GM20000 (cell line): ENCODE measurements around the gene TRIM43B.
"Not testable (repeated sequence)": the region's sequence is repeated elsewhere in the genome, so short reads cannot be mapped to it uniquely, and the experiment has no call there.

Experiments used
- DNase-seq: peaks from one replicate; pipeline ENCODE4 v3.0.0; 2012; ENCODE audit warnings: low spot score
- TF ChIP-seq, protein P1 (sequence below): IDR thresholded peaks from 2 replicates; pipeline ENCODE4 v1.5.1; 2012; ENCODE audit warnings: mild to moderate bottlenecking, control low read depth; ENCODE audit errors: extremely low read depth, missing control alignments

The TRIM43B gene

DNA sequence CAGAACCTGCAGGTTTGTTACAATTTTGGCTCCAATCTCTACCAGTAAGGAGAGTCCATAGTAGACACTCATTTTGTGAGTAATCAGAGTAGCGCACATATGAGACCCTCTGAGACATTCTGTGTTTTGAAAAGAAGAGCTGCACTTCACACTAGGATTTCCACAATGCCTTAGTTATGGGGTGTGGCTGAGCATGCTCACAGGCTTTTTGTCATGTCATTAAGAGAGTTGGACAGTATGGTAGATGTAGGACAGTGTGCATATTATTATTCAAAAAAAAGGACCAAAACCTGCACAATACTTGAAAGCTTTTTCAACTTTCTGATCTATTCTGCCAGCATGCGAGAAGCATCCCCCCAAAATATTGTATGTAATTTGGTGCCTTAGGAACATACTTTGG is 24.9 kb upstream of the TRIM43B start:
- TF ChIP-seq, protein P1, sequence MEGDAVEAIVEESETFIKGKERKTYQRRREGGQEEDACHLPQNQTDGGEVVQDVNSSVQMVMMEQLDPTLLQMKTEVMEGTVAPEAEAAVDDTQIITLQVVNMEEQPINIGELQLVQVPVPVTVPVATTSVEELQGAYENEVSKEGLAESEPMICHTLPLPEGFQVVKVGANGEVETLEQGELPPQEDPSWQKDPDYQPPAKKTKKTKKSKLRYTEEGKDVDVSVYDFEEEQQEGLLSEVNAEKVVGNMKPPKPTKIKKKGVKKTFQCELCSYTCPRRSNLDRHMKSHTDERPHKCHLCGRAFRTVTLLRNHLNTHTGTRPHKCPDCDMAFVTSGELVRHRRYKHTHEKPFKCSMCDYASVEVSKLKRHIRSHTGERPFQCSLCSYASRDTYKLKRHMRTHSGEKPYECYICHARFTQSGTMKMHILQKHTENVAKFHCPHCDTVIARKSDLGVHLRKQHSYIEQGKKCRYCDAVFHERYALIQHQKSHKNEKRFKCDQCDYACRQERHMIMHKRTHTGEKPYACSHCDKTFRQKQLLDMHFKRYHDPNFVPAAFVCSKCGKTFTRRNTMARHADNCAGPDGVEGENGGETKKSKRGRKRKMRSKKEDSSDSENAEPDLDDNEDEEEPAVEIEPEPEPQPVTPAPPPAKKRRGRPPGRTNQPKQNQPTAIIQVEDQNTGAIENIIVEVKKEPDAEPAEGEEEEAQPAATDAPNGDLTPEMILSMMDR: no peak
- DNase-seq: no peak

DNA sequence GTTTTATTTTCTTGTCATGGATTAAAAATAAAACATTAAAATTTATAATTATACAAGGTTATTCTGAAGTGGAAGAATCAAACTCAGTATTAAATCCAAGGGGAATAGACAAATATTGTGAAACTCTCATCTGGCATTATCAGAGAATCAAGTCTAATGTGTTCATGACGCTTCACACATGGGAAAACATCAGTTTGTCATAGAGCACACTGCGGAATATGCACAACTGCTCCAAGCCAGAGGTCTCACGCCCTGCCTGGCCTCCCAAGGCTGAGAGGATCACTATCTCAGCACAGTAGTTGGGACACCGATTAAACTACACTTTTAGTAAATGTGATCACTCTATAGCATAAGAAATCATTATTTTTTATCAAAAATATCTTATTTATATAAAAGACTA is 20.7 kb upstream of the TRIM43B start:
- DNase-seq: no peak
- TF ChIP-seq, protein P1: no peak

- TF ChIP-seq, protein P1: no peak
- no peak for DNase-seq
Measured at GRCh38 chr2:95500854-95501253, 16.3 kb upstream of the TRIM43B start.

- DNase-seq: not testable (repeated sequence)
Measured at GRCh38 chr2:95492076-95492475, 7.5 kb upstream of the TRIM43B start.

- not testable (repeated sequence) for DNase-seq
Measured at GRCh38 chr2:95475025-95475424, 9.5 kb downstream of the TRIM43B start.

DNA sequence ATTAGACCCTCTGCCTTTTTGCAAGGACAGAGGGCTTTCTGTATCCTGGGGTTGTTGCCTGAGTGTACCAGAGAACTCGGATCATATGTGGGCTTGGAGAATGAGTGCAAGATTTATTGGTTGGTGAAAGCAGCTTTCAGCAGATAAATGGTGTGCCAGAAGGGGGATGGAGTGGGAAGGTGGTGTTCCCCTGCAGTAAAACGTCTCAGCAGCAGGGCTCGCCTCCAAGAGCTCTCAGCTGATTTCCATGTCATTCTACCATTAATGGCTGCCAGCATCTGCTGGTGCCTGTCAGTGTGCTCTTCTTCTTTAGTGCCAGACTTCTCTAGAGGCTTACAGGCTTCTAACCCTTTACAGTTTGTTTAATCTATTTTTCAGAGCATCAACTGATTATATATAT is 16.6 kb downstream of the TRIM43B start:
- not testable (repeated sequence) for DNase-seq

DNA sequence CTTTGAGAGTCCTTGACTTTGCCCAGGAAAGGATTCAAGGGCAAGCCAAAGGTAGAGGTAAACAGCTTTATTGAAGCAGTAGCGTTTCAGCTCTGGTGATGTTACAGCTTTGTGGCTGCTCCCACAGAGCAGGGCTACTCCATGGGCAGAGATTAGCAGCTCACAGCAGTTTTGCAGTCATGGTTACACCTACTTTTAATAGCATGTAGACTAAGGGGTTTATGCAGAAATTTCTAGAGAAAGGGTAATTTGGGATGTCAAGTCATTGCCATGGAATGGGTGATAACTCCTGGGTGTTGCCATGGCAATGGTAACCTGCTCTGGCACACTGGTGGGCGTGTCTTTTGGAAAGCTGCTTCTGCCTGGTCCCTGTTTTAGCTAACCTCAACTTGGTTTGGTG is 18.0 kb downstream of the TRIM43B start:
- not testable (repeated sequence) for DNase-seq

GRCh38 chr2:95463292-95463691 is 21.3 kb downstream of the TRIM43B start:
- DNase-seq: not testable (repeated sequence)

DNA sequence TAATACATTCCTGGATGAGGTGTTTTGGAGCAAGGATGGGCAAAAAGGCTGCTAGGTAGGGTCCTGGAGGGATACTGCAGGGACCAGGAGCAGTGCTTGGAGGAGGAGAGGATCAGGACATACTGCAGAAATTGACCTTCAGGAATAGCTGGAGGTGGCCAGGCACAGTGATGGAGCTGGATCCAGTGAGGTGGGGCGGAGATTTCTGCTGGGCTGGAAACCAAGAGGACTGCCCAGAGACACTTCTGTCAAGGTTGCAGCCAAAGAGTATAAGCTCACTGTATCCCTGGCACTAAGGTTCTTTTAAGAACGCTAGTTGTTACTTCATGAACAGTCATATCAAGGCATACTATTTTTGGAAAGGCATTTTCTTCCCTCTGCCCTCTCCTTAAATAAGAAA is 39.2 kb downstream of the TRIM43B start:
- DNase-seq: not testable (repeated sequence)

GRCh38 chr2:95442474-95443099 is 42.0 kb downstream of the TRIM43B start:
- not testable (repeated sequence) for DNase-seq

- not testable (repeated sequence) for DNase-seq
Measured at GRCh38 chr2:95435872-95436209, 48.7 kb downstream of the TRIM43B start.

DNA sequence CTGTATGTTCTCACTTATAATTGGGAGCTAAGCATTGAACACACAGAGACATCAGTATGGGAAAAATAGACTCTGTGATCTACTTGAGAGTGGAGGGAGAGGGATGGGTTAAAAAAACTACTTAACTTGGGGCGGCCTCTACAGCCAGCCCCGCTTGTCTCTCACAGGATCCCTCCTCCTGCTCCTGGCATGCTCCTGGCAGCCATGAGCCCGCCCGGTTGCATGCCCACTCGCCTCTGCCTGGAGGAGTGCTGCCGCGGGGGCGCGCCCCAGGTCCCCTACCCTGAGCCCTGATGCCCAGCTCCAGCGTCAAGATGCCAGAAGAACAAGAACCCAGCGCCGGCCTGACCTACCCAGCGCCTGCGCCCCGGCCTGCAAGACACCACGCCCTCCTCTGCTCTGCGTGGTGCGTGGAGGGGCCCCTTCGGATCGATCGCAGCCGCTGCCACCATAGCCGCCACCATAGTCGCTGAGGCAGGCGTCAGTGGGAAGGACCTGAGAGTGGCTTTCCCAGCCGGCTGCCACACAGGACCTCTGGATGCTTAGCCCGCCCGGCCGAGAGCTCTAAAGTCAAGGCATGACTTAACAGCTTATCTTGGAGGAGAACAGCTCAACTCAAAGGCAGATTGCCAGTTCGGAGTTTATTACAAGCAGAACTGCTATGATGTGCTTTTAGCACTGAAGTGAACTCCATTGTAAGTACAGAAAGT is 49.2 kb downstream of the TRIM43B start:
- DNase-seq: not testable (repeated sequence)

DNA sequence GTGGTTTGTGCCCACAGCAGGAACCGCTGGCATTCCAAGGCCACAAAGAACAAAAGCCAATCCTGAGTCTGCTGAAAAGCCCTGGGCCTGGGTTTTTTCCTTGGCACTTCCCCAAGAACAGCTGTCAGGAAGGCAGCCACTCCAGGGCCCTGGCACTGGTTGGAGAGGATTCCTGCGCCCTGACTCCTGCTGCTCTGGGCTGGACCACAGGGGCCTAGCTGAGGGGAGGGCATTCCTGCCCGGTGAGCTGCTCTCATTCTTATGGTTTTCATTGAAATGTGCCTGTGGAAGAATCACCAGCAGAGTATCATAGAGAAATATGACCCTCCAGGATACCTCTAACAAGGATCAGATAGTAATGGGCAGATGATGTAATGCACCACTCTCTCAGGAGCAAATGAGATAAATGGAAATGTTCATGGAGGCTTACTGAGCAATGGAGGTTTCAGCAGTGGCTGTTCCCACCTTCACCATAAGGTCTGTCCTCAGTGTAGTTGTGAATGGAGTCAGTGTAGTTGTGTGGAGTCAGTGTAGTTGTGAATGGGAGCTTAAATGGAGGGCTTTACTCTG is 50.0 kb downstream of the TRIM43B start:
- not testable (repeated sequence) for DNase-seq

GRCh38 chr2:95433973-95434372 is 50.6 kb downstream of the TRIM43B start:
- DNase-seq: not testable (repeated sequence)

- not testable (repeated sequence) for DNase-seq
Measured at GRCh38 chr2:95433373-95433772, 51.2 kb downstream of the TRIM43B start.

- DNase-seq: not testable (repeated sequence)
Measured at GRCh38 chr2:95429748-95430467, 54.6 kb downstream of the TRIM43B start.

DNA sequence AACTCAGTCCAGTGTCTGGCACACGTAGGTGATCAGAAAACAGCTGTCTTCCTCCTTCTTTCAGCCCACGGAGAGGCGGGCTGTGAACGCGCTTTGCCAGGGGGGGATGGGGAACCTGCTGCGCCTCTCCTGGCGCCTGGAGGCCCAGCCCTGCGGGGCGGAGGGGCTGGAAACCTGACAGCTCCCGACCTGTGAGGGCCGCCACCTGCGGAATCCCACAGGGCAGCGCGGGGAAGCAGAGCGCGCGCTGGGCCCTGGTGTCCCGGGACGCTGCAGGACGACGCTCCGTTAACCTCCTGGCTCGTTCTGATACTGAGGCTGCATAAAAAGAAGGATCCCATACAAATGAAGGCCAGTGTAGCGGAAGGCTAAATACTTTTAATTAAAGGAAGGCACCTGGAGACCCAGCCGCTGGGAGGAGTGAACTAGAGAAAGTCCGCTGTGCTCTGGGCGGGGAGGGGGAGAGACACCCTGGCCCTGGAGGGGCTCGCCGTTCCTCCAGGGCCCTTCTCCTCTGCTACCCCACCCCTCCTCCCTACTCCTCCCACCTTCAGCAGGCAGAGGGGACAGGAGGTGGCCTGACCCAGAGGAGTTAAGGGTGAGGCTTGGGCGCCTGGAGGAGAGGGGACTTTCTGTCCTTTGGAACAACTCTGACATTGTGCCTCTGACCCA is 57.2 kb downstream of the TRIM43B start:
- DNase-seq: not testable (repeated sequence)
